Keratinocyte (primary cell): ENCODE measurements around the gene JAG2. TPM values are rescaled to one million over a fixed set of nuclear protein-coding genes. Genes with fewer than 3 reads are reported as not detected.

Experiments used
- DNase-seq: peaks from one replicate; pipeline ENCODE4 v3.0.0-alpha.2; 2011; ENCODE audit warnings: low read depth, missing footprints, low spot score
- FAIRE-seq: peaks from 2 replicates; lab custom pipeline; 2011; peaks lifted over from hg19 to GRCh38; lab: Jason Lieb, UNC
- H2AFZ ChIP-seq: 2 replicates; pipeline ENCODE4 v1.6.0; 2012; ENCODE audit warnings: low read length, control low read depth, inconsistent platforms; ENCODE audit not compliant: control insufficient read depth
- H3K27ac ChIP-seq: 2 replicates; pipeline ENCODE4 v1.5.1; 2011; ENCODE audit warnings: low read length; ENCODE audit not compliant: control insufficient read depth, insufficient read depth
- H3K27me3 ChIP-seq: 3 replicates; pipeline ENCODE4 v1.6.0; 2011; ENCODE audit warnings: low read length; ENCODE audit not compliant: control insufficient read depth, insufficient read depth; ENCODE audit errors: extremely low read depth
- H3K36me3 ChIP-seq, 2 experiments: 2 replicates in 1 of 2; 3 replicates in 1 of 2; pipeline ENCODE4 v1.5.1; 2011; ENCODE audit warnings: low read length in 2 of 2, mild to moderate bottlenecking in 1 of 2; ENCODE audit not compliant: control insufficient read depth in 2 of 2, insufficient read depth in 2 of 2; ENCODE audit errors: extremely low read depth in 1 of 2
- H3K4me1 ChIP-seq: 3 replicates; pipeline ENCODE4 v1.5.1; 2011; ENCODE audit warnings: low read length; ENCODE audit not compliant: control insufficient read depth, insufficient read depth; ENCODE audit errors: extremely low read depth
- H3K4me2 ChIP-seq: 3 replicates; pipeline ENCODE4 v1.6.0; 2011; ENCODE audit warnings: low read depth, low read length; ENCODE audit not compliant: control insufficient read depth, insufficient read depth; ENCODE audit errors: extremely low read depth
- H3K4me3 ChIP-seq, 3 experiments: fragments of 200-600 bp in 1 of 3; sonication (generic) in 1 of 3; 2 replicates in 2 of 3; 3 replicates in 1 of 3; pipeline ENCODE4 v1.5.1; 2011 to 2016; ENCODE audit warnings: low read length in 3 of 3, mild to moderate bottlenecking in 3 of 3, control low read depth in 2 of 3, inconsistent platforms in 1 of 3, low read depth in 1 of 3, mixed read lengths in 1 of 3, mixed run types in 1 of 3, moderate library complexity in 1 of 3; ENCODE audit not compliant: control insufficient read depth in 2 of 3, insufficient read depth in 2 of 3; ENCODE audit errors: extremely low read depth in 1 of 3
- H3K79me2 ChIP-seq: 2 replicates; pipeline ENCODE4 v1.6.0; 2012; ENCODE audit warnings: low read length; ENCODE audit not compliant: control insufficient read depth, insufficient read depth
- H3K9ac ChIP-seq: 3 replicates; pipeline ENCODE4 v1.6.0; 2011; ENCODE audit warnings: low read length; ENCODE audit not compliant: control insufficient read depth, insufficient read depth; ENCODE audit errors: extremely low read depth
- H3K9me1 ChIP-seq: 3 replicates; pipeline ENCODE4 v1.6.0; 2011; ENCODE audit warnings: low read length; ENCODE audit not compliant: control insufficient read depth, insufficient read depth; ENCODE audit errors: extremely low read depth
- H3K9me3 ChIP-seq: 2 replicates; pipeline ENCODE4 v1.5.1; 2012; ENCODE audit warnings: low read depth, low read length; ENCODE audit not compliant: control insufficient read depth
- H4K20me1 ChIP-seq: 3 replicates; pipeline ENCODE4 v1.6.0; 2011; ENCODE audit warnings: low read length; ENCODE audit not compliant: control insufficient read depth, insufficient read depth; ENCODE audit errors: extremely low read depth
- CTCF ChIP-seq, 3 experiments: IDR thresholded peaks in 1 of 3; conservative IDR thresholded peaks in 1 of 3; optimal IDR thresholded peaks in 1 of 3; 2 replicates in 2 of 3; 3 replicates in 1 of 3; pipeline versions ENCODE3 to v1.5.1; 2011; ENCODE audit warnings: low read length in 3 of 3, mild to moderate bottlenecking in 3 of 3, moderate library complexity in 2 of 3, control low read depth in 1 of 3, inconsistent platforms in 1 of 3; ENCODE audit not compliant: insufficient read depth in 2 of 3; ENCODE audit errors: extremely low read depth in 1 of 3
- EZH2 ChIP-seq: IDR thresholded peaks from one replicate; pipeline ENCODE4 v1.6.1; 2012; ENCODE audit warnings: inconsistent platforms, mild to moderate bottlenecking, low read length, moderate library complexity
- dilution Hi-C: fragments of 300-500 bp; cut with MboI; formaldehyde crosslinking; loops from one replicate; pipeline ENCODE4 v1.7.0; 2020; ENCODE audit warnings: low sequenced_read_pairs; ENCODE audit not compliant: extremely low pct_ligation_motif_present
- polyA plus RNA-seq, 5 experiments: library from polyadenylated mRNA; depleted of rRNA in 3 of 5; stranded (reverse) in 3 of 5; stranded (forward) in 1 of 5; unstranded in 1 of 5; fragments of >200 nt; gene quantifications; 1 replicate in 1 of 5; 2 replicates in 3 of 5; 3 replicates in 1 of 5; pipeline versions ENCODE4 v1.2.1 to v1.2.3, GENCODE V29; 2011 to 2012; ENCODE audit warnings: missing spikeins in 2 of 5, low read depth in 1 of 5, low replicate concordance in 1 of 5

JAG2 gene
- polyA plus RNA-seq, 1 donor (not counting 4 experiments of a cell fraction or from before 2014, with no cell fraction given) = 28.3 TPM

GRCh38 chr14:105177082-105177481 lies 8.5 kb upstream of the JAG2 start:
- Histone ChIP-seq H3K9me1 (no peaks in the 10 kb centered on the region), H3K4me3 (no peak overlapping the region), H3K27ac (no peak overlapping the region), H3K9ac (no peak overlapping the region), H3K4me2 (no peak overlapping the region), H3K27me3 (no peaks in the 10 kb centered on the region), H4K20me1 (no peaks in the 10 kb centered on the region), H3K36me3 (no peaks in the 10 kb centered on the region), H3K9me3 (no peaks in the 10 kb centered on the region), H3K4me1 (peaks cover 29% of the 10 kb centered on the region), H3K79me2 (no peaks in the 10 kb centered on the region), H2AFZ (no peak overlapping the region)
- no peak for FAIRE-seq
- DNase-seq = no peak
- dilution Hi-C loops = no loop called here
- TF ChIP-seq EZH2 (no peak), CTCF (optimal IDR thresholded peaks at IDR 0.05 in 1 of 3, IDR thresholded peaks at IDR 0.05 in 1 of 3, conservative IDR thresholded peaks at IDR 0.05 in 1 of 3; ENCODE audit: extremely low read depth in 1 of 3, insufficient read depth in 2 of 3, low read length in 3 of 3) (no peak)

GRCh38 chr14:105176513-105176912 lies 7.9 kb upstream of the JAG2 start:
- H3K9ac ChIP-seq = no peak overlapping the region
- H3K27me3 ChIP-seq = no peaks in the 10 kb centered on the region
- H4K20me1 ChIP-seq = no peaks in the 10 kb centered on the region
- no peaks in the 10 kb centered on the region for H3K36me3 ChIP-seq
- H3K79me2 ChIP-seq = no peaks in the 10 kb centered on the region
- dilution Hi-C loops = no loop called here
- H3K4me3 ChIP-seq = no peak overlapping the region
- H3K27ac ChIP-seq = no peak overlapping the region
- TF ChIP-seq CTCF (optimal IDR thresholded peaks at IDR 0.05 in 1 of 3, IDR thresholded peaks at IDR 0.05 in 1 of 3, conservative IDR thresholded peaks at IDR 0.05 in 1 of 3; ENCODE audit: extremely low read depth in 1 of 3, insufficient read depth in 2 of 3, low read length in 3 of 3) (no peak), EZH2 (no peak)
- DNase-seq = no peak
- peaks cover 25% of the 10 kb centered on the region for H3K4me1 ChIP-seq
- no peak overlapping the region for H2AFZ ChIP-seq
- H3K4me2 ChIP-seq = no peak overlapping the region
- no peak for FAIRE-seq
- H3K9me3 ChIP-seq = no peaks in the 10 kb centered on the region
- H3K9me1 ChIP-seq = no peaks in the 10 kb centered on the region
